ENCODE results near the gene RFC1.
"Not testable (repeated sequence)": the region's sequence is repeated elsewhere in the genome, so short reads cannot be mapped to it uniquely, and the experiment has no call there.

Gene RFC1

DNA sequence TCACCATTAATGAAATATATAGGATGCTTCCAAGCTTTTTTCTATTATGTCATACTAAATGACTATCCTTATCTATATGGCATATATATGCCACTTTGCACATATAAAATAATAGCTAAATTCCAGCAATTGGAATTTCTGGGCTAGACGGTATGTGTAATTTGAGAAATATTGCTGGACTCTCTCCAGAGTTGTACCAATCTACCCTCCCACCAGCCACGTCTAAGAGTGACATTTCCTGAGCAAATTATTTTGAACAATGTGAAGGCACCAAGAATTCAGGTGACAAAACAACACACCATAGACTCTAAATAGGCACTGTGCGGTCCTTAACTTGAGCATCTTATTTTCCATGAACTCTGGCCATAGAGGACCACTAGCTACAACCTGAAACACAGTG is 62.3 kb downstream of the RFC1 start:
- no peak overlapping the region for H3K27ac ChIP-seq
- TF ChIP-seq, protein P1, sequence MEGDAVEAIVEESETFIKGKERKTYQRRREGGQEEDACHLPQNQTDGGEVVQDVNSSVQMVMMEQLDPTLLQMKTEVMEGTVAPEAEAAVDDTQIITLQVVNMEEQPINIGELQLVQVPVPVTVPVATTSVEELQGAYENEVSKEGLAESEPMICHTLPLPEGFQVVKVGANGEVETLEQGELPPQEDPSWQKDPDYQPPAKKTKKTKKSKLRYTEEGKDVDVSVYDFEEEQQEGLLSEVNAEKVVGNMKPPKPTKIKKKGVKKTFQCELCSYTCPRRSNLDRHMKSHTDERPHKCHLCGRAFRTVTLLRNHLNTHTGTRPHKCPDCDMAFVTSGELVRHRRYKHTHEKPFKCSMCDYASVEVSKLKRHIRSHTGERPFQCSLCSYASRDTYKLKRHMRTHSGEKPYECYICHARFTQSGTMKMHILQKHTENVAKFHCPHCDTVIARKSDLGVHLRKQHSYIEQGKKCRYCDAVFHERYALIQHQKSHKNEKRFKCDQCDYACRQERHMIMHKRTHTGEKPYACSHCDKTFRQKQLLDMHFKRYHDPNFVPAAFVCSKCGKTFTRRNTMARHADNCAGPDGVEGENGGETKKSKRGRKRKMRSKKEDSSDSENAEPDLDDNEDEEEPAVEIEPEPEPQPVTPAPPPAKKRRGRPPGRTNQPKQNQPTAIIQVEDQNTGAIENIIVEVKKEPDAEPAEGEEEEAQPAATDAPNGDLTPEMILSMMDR (conservative IDR thresholded peaks at IDR 0.05; ENCODE audit: low read depth): no peak
- no peak for DNase-seq (ENCODE audit: low spot score)
- ChIA-PET CTCF (no interaction called here), POLR2A (ENCODE audit: low non-redundant PET) (no interaction called here)

DNA sequence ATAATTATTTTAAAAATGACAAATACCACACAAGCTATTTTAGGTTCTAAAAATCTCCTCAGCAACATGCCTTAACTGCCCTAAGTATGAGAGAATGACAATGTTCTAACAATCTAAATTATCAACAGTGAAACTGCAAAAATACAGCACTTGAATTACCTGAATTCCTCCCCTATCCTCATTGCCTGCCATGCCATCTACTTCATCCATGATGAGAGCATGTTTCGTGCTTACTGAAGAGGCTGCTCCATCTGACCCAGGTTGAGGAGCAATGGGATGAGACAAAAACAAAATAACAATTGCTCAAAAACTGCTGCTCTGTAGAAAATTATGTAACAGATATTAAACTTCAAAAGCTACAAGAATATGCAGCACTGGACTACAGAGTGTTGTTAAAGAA is 63.3 kb downstream of the RFC1 start:
- POLR2A ChIA-PET (ENCODE audit: low non-redundant PET): no interaction called here
- CTCF ChIA-PET: interaction anchor here (0.6 kb wide), 1 partner anchor 131 kb away, joined by 3 read pairs; no protein-coding TSS in a partner anchor
- no peak for DNase-seq (ENCODE audit: low spot score)
- TF ChIP-seq, protein P1 (conservative IDR thresholded peaks at IDR 0.05; ENCODE audit: low read depth): no peak
- no peak overlapping the region for H3K27ac ChIP-seq

DNA sequence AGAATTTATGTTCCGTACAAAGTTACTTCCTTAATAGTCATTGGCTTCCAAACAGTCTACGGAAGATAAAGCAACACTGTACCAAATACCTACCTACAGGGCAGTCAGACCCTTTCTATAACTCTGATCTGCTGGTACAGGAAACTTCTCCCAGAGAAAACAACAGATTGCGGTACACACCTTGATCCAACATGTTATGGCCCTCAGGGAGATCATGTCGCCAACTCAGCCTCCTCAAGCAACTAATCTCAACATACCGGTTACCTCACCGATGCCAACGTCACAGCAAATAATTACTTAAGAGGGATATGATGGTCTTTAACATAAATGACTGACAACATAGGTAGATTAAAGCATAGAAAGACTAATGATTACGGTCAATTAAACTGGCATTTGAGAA is 70.4 kb downstream of the RFC1 start:
- ChIA-PET CTCF (no interaction called here), POLR2A (ENCODE audit: low non-redundant PET) (no interaction called here)
- no peak overlapping the region for H3K27ac ChIP-seq
- TF ChIP-seq, protein P1 (conservative IDR thresholded peaks at IDR 0.05; ENCODE audit: low read depth): no peak
- DNase-seq (ENCODE audit: low spot score): no peak

DNA sequence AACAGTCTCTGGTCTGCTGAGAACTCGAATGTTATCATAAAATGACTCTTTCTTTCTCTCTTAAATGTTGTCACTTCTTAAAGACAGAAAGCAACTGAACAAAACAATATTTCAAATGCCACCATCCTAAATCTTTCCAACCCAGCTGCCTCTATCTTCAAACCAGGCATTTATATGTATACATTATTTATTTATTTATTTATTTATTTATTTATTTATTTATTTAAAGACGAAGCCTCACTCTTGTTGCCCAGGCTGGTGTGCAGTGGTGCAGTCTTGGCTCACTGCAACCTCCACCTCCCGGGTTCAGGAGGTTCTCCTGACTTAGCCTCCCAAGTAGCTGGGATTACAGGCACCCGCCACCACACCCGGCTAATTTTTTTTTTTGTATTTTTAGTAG is 73.7 kb downstream of the RFC1 start:
- H3K27ac ChIP-seq; POLR2A ChIA-PET (ENCODE audit: low non-redundant PET); DNase-seq (ENCODE audit: low spot score); CTCF ChIA-PET: not testable (repeated sequence)

DNA sequence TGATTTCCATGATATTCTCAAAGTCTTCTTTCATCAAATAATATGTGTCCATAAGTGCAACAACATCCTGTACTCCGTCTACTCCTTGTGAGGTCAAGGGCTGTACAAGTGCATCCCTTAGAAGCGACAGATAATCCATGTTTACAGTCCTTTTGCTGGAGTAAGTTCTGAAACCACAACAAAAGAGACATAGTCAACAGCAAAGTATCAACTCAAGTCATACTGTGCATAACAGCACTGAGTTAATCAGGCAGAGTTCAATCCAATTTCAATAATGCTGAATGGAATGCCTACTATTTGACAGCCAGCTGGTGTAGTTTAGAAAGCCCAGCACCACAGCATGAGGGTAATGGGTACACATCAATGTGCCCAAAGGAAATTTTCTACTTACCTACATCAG is 74.5 kb downstream of the RFC1 start:
- ChIA-PET CTCF (interaction anchor here (1.0 kb wide), 1 partner anchor 144 kb away, joined by 4 read pairs; no protein-coding TSS in a partner anchor), POLR2A (ENCODE audit: low non-redundant PET) (interaction anchor here (0.6 kb wide), 1 partner anchor 974 kb away, joined by 7 read pairs; no protein-coding TSS in a partner anchor)
- H3K27ac ChIP-seq: no peak overlapping the region
- DNase-seq (ENCODE audit: low spot score): no peak
- TF ChIP-seq, protein P1 (conservative IDR thresholded peaks at IDR 0.05; ENCODE audit: low read depth): no peak

DNA sequence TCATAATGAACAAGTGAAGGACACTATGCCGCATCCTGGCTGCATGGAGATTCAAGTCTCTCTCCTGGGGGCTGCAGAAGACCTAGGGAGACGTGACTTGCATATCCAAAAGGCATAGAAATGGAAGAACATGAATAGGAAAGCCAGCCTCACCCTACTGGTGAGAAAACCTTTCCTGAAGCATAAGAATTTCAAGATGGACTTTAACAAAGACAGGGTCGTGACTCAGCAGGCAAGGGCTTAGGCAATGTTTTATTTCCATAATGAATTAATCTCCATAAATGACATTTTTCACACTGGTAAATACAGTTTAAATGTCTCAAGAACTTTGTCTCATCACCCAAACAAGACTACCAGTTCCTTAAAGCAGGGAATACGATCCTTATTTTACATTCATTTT is 78.9 kb downstream of the RFC1 start:
- TF ChIP-seq, protein P1 (conservative IDR thresholded peaks at IDR 0.05; ENCODE audit: low read depth): no peak
- ChIA-PET CTCF (interaction anchor here (0.6 kb wide), 1 partner anchor 33 kb away, joined by 3 read pairs; no protein-coding TSS in a partner anchor), POLR2A (ENCODE audit: low non-redundant PET) (no interaction called here)
- DNase-seq (ENCODE audit: low spot score): no peak
- no peak overlapping the region for H3K27ac ChIP-seq

DNA sequence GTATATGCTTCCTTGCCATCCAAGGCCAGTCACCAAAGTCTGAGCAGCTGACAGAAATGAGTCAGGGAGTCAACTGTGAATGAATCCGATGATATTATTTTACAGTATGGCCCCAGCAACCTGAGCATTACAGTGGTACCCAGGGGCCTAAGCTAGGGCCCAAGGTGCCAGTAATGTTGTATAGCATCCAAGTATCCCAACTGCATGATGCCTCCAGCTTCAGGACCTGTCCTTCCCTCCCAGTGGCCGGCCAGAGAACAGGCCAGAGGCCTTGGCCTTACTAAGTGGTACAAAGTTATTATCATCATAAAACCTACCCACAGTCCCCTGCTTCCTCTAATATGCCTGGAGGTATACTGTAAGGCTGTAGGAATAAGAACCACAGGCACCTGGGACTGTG is 79.9 kb downstream of the RFC1 start:
- TF ChIP-seq, protein P1 (conservative IDR thresholded peaks at IDR 0.05; ENCODE audit: low read depth): no peak
- CTCF ChIA-PET: no interaction called here
- POLR2A ChIA-PET (ENCODE audit: low non-redundant PET): no interaction called here
- DNase-seq (ENCODE audit: low spot score): no peak
- H3K27ac ChIP-seq: no peak overlapping the region

All from RWPE1 (cell line).